ENCODE data around the gene FALEC. TPM values are rescaled to one million over a fixed set of nuclear protein-coding genes. Genes with fewer than 3 reads are reported as not detected.

FALEC gene
- total and polyA plus RNA-seq, 9 of the 15 experiments (the other 6 are each of a cell fraction or from before 2014, with no cell fraction given): 0.15 to 1.8 (median 0.53) TPM; not detected in 5

DNA sequence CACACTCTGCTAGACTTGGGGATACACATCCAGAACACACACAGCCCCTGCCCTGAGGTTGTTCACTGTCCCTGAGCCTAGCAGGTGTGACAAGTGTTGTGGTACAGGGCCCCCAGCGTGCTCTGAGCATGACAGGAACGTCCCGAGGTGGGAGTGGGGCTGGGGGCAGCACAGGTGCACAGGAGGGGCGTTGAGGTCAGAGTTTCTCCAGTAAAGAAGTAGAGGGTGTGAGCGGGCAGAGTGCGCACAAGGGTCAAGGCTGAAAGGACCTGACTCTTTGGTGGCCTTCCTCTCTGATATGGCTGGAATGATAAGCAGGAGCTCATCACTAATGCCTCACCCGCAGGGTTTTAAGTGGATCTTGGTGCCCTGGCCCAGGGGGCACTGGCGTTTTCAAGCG is 1.3 kb upstream of the FALEC start:
- ATAC-seq: no peak
- POLR2A ChIA-PET: interaction anchor here (1.4 to 2.9 kb wide), 2 partner anchors 18 to 65 kb away, joined by 4 to 17 read pairs; partner anchors contain the start of gene MCL1
- H3K4me2 ChIP-seq (ENCODE audit: insufficient read depth, low read length): peak overlapping the region; percentile 86
- H3K4me3 ChIP-seq: 0 out of 2 replicates have a peak overlapping the region, but pooled peaks have one; percentile 43
- H3K9me1 ChIP-seq (ENCODE audit: control insufficient read depth, insufficient read depth, low read length): no peaks in the 10 kb centered on the region
- peaks cover 13% of the 10 kb centered on the region; the same call in 1 of the 3 replicates for H3K79me2 ChIP-seq (ENCODE audit: control insufficient read depth, insufficient read depth, low read length)
- H3K4me1 ChIP-seq (replicated peaks in 1 of 2; ENCODE audit: control insufficient read depth in 2 of 2, insufficient read depth in 2 of 2, low read length in 2 of 2): peaks cover 36 to 44% of the 10 kb centered on the region in 2 experiments; a peak in 4 of 5 replicates
- H3K36me3 ChIP-seq (ENCODE audit: control insufficient read depth, insufficient read depth, low read length): peaks cover 34% of the 10 kb centered on the region; the same call in 2 of the 3 replicates
- no peak overlapping the region; the same call in 1 of the 2 replicates for H2AFZ ChIP-seq (ENCODE audit: low read depth, low read length)
- in situ Hi-C loops (cut with MboI) (no loop called here), intact Hi-C loops (cut with micrococcal nuclease) (no loop called here)
- WGBS (ENCODE audit: insufficient coverage, low coverage, missing lambda C conversion rate): 48% methylated on average over 9 of the region's 9 CpGs
- CTCF ChIA-PET (ENCODE audit: low intra/inter-chr PET ratio): no interaction called here
- H3K27me3 ChIP-seq (ENCODE audit: control insufficient read depth in 2 of 2, insufficient read depth in 2 of 2, low read length in 2 of 2): no peaks in the 10 kb centered on the region
- DNase-seq (ENCODE audit: extremely low read depth in 1 of 4, low spot score in 3 of 4): peak in 1 of 4 experiments; percentile 33
- peak overlapping the region; percentile 82 to 98 for H3K9ac ChIP-seq (ENCODE audit: insufficient read depth in 1 of 2, low read depth in 2 of 2, low read length in 2 of 2)
- no TSS peak for BruUV-seq (replicated peaks)
- FAIRE-seq: no peak
- H3K9me3 ChIP-seq (replicated peaks; ENCODE audit: control insufficient read depth, insufficient read depth, low read depth, low read length): no peaks in the 10 kb centered on the region
- H4K20me1 ChIP-seq (replicated peaks; ENCODE audit: control insufficient read depth, insufficient read depth, low read length): no peaks in the 10 kb centered on the region
- H3K27ac ChIP-seq (ENCODE audit: extremely low read depth, low read depth, low read length): 0 out of 3 replicates have a peak overlapping the region, but pooled peaks have one; percentile 83
- TF ChIP-seq, protein P1, sequence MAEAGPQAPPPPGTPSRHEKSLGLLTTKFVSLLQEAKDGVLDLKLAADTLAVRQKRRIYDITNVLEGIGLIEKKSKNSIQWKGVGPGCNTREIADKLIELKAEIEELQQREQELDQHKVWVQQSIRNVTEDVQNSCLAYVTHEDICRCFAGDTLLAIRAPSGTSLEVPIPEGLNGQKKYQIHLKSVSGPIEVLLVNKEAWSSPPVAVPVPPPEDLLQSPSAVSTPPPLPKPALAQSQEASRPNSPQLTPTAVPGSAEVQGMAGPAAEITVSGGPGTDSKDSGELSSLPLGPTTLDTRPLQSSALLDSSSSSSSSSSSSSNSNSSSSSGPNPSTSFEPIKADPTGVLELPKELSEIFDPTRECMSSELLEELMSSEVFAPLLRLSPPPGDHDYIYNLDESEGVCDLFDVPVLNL (CRISPR knock-in tag; IDR thresholded peaks at IDR 0.05; ENCODE audit: low read depth): 0 out of 2 replicates have a peak, but pooled peaks have one; percentile 23
- TF ChIP-seq POLR2B (IDR thresholded peaks at IDR 0.05; ENCODE audit: low read depth, partially characterized antibody): peak; percentile 23
- TF ChIP-seq, protein P2, sequence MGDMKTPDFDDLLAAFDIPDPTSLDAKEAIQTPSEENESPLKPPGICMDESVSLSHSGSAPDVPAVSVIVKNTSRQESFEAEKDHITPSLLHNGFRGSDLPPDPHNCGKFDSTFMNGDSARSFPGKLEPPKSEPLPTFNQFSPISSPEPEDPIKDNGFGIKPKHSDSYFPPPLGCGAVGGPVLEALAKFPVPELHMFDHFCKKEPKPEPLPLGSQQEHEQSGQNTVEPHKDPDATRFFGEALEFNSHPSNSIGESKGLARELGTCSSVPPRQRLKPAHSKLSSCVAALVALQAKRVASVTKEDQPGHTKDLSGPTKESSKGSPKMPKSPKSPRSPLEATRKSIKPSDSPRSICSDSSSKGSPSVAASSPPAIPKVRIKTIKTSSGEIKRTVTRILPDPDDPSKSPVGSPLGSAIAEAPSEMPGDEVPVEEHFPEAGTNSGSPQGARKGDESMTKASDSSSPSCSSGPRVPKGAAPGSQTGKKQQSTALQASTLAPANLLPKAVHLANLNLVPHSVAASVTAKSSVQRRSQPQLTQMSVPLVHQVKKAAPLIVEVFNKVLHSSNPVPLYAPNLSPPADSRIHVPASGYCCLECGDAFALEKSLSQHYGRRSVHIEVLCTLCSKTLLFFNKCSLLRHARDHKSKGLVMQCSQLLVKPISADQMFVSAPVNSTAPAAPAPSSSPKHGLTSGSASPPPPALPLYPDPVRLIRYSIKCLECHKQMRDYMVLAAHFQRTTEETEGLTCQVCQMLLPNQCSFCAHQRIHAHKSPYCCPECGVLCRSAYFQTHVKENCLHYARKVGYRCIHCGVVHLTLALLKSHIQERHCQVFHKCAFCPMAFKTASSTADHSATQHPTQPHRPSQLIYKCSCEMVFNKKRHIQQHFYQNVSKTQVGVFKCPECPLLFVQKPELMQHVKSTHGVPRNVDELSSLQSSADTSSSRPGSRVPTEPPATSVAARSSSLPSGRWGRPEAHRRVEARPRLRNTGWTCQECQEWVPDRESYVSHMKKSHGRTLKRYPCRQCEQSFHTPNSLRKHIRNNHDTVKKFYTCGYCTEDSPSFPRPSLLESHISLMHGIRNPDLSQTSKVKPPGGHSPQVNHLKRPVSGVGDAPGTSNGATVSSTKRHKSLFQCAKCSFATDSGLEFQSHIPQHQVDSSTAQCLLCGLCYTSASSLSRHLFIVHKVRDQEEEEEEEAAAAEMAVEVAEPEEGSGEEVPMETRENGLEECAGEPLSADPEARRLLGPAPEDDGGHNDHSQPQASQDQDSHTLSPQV (IDR thresholded peaks at IDR 0.05): 0 out of 2 replicates have a peak, but pooled peaks have one; percentile 34
- TF ChIP-seq MEF2A (IDR thresholded peaks at IDR 0.05; ENCODE audit: control insufficient read depth, low read depth, low read length): no peak

Data from K562 (cell line).